Panc1 (cell line): Measurements from ENCODE around the gene NT5DC2.
"Not testable (repeated sequence)": the region's sequence is repeated elsewhere in the genome, so short reads cannot be mapped to it uniquely, and the experiment has no call there.

Experiments
- CTCF ChIP-seq: fragments of 450-650 bp; IDR thresholded peaks from 2 replicates; pipeline ENCODE4 v1.5.1; 2017; ENCODE audit warnings: mild to moderate bottlenecking
- POLR2AphosphoS5 ChIP-seq: IDR thresholded peaks from 2 replicates; pipeline ENCODE4 v1.6.1; 2012; ENCODE audit warnings: mild to moderate bottlenecking, low read depth, low read length, moderate library complexity
- REST ChIP-seq, 2 experiments: IDR thresholded peaks; 2 replicates each; pipeline ENCODE4 v1.6.1; 2011 to 2012; ENCODE audit warnings: low read depth in 2 of 2, control low read depth in 1 of 2, low read length in 1 of 2, mild to moderate bottlenecking in 1 of 2, moderate library complexity in 1 of 2; ENCODE audit not compliant: insufficient read depth in 1 of 2
- SIN3A ChIP-seq: IDR thresholded peaks from 2 replicates; pipeline ENCODE4 v1.6.1; 2012; ENCODE audit warnings: low read depth, mild to moderate bottlenecking, low read length, moderate library complexity, borderline replicate concordance; ENCODE audit not compliant: insufficient read depth
- TCF7L2 ChIP-seq: IDR thresholded peaks from 2 replicates; pipeline ENCODE4 v1.6.1; 2011; ENCODE audit warnings: mild to moderate bottlenecking, low read depth, low read length, inconsistent platforms

GRCh38 chr3:52526671-52527038 is 7.0 kb downstream of the NT5DC2 start:
- TF ChIP-seq CTCF; REST (IDR thresholded peaks at IDR 0.05; ENCODE audit: insufficient read depth in 1 of 2, low read depth in 2 of 2, low read length in 1 of 2); TCF7L2; SIN3A; POLR2AphosphoS5: not testable (repeated sequence)
